PC-3 (cell line): Measurements from ENCODE around the gene ENPP7. TPM values are rescaled to one million over a fixed set of nuclear protein-coding genes. Genes with fewer than 3 reads are reported as not detected.
"Not testable (repeated sequence)": the region's sequence is repeated elsewhere in the genome, so short reads cannot be mapped to it uniquely, and the experiment has no call there.

ENCODE experiments used
- ATAC-seq: fragments of 200-7000 bp; cut with Tn5 transposase; 2 replicates; pipeline ENCODE4 v1.9.1; 2020; ENCODE audit warnings: mild to moderate bottlenecking, moderate library complexity
- BruUV-seq: library from RNA; stranded (reverse); fragments of 400-500 nt; replicated peaks from 2 replicates; lab custom pipeline; 2021; lab: Mats Ljungman, UMichigan
- CTCF ChIA-PET: fragments of 300-600 bp; sonication (Branson Sonifier 250); formaldehyde crosslinking; loops from one replicate; lab custom pipeline; 2022; ENCODE audit warnings: antibody characterized with exemption; lab: Charles Lee
- POLR2A ChIA-PET: fragments of 300-600 bp; sonication (Branson Sonifier 250); formaldehyde crosslinking; loops from one replicate; lab custom pipeline; 2022; ENCODE audit warnings: antibody characterized with exemption; ENCODE audit not compliant: unreplicated experiment; lab: Charles Lee
- DNase-seq: peaks from one replicate; pipeline ENCODE4 v3.0.0-alpha.2; 2015
- H2AFZ ChIP-seq: fragments of 300-600 bp; sonication (generic); 2 replicates; pipeline ENCODE4 v1.6.0; 2016; ENCODE audit warnings: antibody characterized with exemption, low read length
- H3F3A ChIP-seq: fragments of 300-600 bp; sonication (generic); one replicate; pipeline ENCODE4 v1.6.0; 2017; ENCODE audit warnings: antibody characterized with exemption, low read length, control low read depth, mild to moderate bottlenecking; ENCODE audit not compliant: unreplicated experiment
- H3K27ac ChIP-seq: fragments of 300-600 bp; sonication (generic); 2 replicates; pipeline ENCODE4 v1.5.1; 2016; ENCODE audit warnings: mild to moderate bottlenecking, low read length
- H3K27me3 ChIP-seq: fragments of 300-600 bp; sonication (generic); 2 replicates; pipeline ENCODE4 v1.6.1; 2016; ENCODE audit warnings: low read length, mixed read lengths
- H3K36me3 ChIP-seq: fragments of 300-600 bp; sonication (generic); 2 replicates; pipeline ENCODE4 v1.6.1; 2016; ENCODE audit warnings: low read depth, mixed run types, low read length, mixed read lengths
- H3K4me1 ChIP-seq: fragments of 300-600 bp; sonication (generic); 2 replicates; pipeline ENCODE4 v1.5.1; 2016; ENCODE audit warnings: low read length; ENCODE audit not compliant: insufficient read depth
- H3K4me2 ChIP-seq: fragments of 300-600 bp; sonication (generic); 2 replicates; pipeline ENCODE4 v1.6.0; 2016; ENCODE audit warnings: low read length
- H3K4me3 ChIP-seq: fragments of 300-600 bp; sonication (generic); 2 replicates; pipeline ENCODE4 v1.5.1; 2016; ENCODE audit warnings: mild to moderate bottlenecking, low read length, mixed read lengths
- H3K79me2 ChIP-seq: fragments of 300-600 bp; sonication (generic); 2 replicates; pipeline ENCODE4 v1.6.1; 2017; ENCODE audit warnings: low read length, mixed read lengths
- H3K9ac ChIP-seq: fragments of 300-600 bp; sonication (generic); 2 replicates; pipeline ENCODE4 v1.6.0; 2016; ENCODE audit warnings: mild to moderate bottlenecking, low read length
- H3K9me2 ChIP-seq: fragments of 300-600 bp; sonication (generic); replicated peaks from 2 replicates; pipeline ENCODE4 v1.6.1; 2016; ENCODE audit warnings: mixed run types, low read length, mixed read lengths
- H3K9me3 ChIP-seq: fragments of 300-600 bp; sonication (generic); 2 replicates; pipeline ENCODE4 v1.6.1; 2016; ENCODE audit warnings: low read length, mixed read lengths
- H4K20me1 ChIP-seq: fragments of 300-600 bp; sonication (generic); 2 replicates; pipeline ENCODE4 v1.6.1; 2016; ENCODE audit warnings: low read length, mixed read lengths
- CTCF ChIP-seq: fragments of 300-600 bp; sonication (generic); conservative IDR thresholded peaks from 2 replicates; pipeline ENCODE4 v1.5.1; 2017; ENCODE audit warnings: antibody characterized with exemption, low read depth, mild to moderate bottlenecking, low read length
- EZH2 ChIP-seq: fragments of 300-600 bp; sonication (generic); IDR thresholded peaks from one replicate; pipeline ENCODE4 v1.6.1; 2017; ENCODE audit warnings: antibody characterized with exemption, mild to moderate bottlenecking, low read length; ENCODE audit not compliant: unreplicated experiment
- EZH2phosphoT487 ChIP-seq: fragments of 300-600 bp; sonication (generic); IDR thresholded peaks from 2 replicates; pipeline ENCODE4 v1.6.1; 2018; ENCODE audit warnings: mild to moderate bottlenecking, antibody characterized with exemption, low read length, borderline replicate concordance
- intact Hi-C: fragments of 100-400 bp; cut with micrococcal nuclease; formaldehyde crosslinking; loops from 2 replicates; pipeline ENCODE4 v1.9.0; 2023
- total RNA-seq: library from RNA; depleted of rRNA; stranded (reverse); fragments of >200 nt; gene quantifications from 2 replicates; pipeline ENCODE4 v1.2.3, GENCODE V29; 2014

ENPP7 gene
- total RNA-seq, 1 experiment from 2014 or later, result not detected

DNA sequence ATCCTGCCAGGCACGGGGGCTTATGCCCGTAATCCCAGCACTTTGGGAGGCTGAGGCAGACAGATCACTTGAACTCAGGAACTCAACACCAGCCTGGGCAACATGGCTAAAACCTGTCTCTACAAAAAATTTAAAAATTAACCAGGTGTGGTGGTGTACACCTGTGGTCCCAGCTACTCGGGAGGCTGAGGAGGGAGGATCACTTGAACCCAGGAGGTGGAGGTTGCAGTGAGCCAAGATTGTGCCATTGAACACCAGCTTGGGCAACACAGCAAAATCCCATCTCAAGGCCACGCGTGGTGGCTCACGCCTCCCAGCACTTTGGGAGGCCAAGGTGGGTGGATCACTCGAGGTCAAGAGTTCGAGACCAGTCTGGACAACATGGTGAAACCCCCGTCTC lies 24.2 kb downstream of the ENPP7 start:
- H3K4me3 ChIP-seq, CTCF ChIA-PET, H3K4me2 ChIP-seq, H3K27ac ChIP-seq, H3K36me3 ChIP-seq, ATAC-seq, H2AFZ ChIP-seq, H3K9me3 ChIP-seq, H3K79me2 ChIP-seq, H4K20me1 ChIP-seq, H3K9me2 ChIP-seq, H3F3A ChIP-seq, BruUV-seq, H3K27me3 ChIP-seq, DNase-seq, POLR2A ChIA-PET, H3K9ac ChIP-seq: not testable (repeated sequence)
- intact Hi-C loops, result loop anchor here (5.0 kb wide), 1 partner anchor 237 kb away; no protein-coding TSS in a partner anchor
- H3K4me1 ChIP-seq, result peaks cover 20% of the 10 kb centered on the region

DNA sequence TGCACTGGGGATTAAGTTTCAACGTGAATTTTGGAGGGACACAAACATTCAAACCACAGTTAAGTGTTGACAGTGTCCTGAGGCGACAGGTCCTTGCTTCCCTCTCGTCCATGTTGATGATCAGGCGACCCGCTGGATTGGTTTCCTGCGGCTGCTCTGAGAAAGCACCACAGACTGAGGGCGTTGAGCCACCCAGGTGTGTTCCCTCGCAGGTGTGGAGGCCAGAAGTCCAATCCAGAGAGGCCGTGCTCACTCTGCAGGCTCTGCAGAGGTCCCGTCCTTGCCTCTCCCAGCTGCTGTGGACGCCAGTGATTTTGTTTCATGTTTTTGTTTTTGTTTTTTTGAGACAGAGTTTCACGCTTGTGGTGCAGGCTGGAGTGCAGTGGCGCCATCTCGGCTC lies 24.8 kb downstream of the ENPP7 start:
- POLR2A ChIA-PET, result no interaction called here
- TF ChIP-seq EZH2 (no peak), CTCF (no peak), EZH2phosphoT487 (no peak)
- H4K20me1 ChIP-seq, result no peaks in the 10 kb centered on the region
- ATAC-seq, result no peak
- no peak for DNase-seq
- H3K9me2 ChIP-seq, result no peaks in the 10 kb centered on the region
- no peak overlapping the region for H3K4me3 ChIP-seq
- no peak overlapping the region for H2AFZ ChIP-seq
- intact Hi-C loops, result no loop called here
- no peak overlapping the region for H3K27ac ChIP-seq
- H3K27me3 ChIP-seq, result no peaks in the 10 kb centered on the region
- H3F3A ChIP-seq, result no peaks in the 10 kb centered on the region
- H3K4me2 ChIP-seq, result no peak overlapping the region
- no TSS peak for BruUV-seq
- no peaks in the 10 kb centered on the region for H3K9me3 ChIP-seq
- CTCF ChIA-PET, result no interaction called here
- H3K9ac ChIP-seq, result no peak overlapping the region
- H3K4me1 ChIP-seq, result peaks cover 15% of the 10 kb centered on the region
- H3K79me2 ChIP-seq, result no peaks in the 10 kb centered on the region
- no peaks in the 10 kb centered on the region for H3K36me3 ChIP-seq

GRCh38 chr17:79757140-79757745 lies 26.5 kb downstream of the ENPP7 start:
- DNase-seq, result no peak
- no peaks in the 10 kb centered on the region for H4K20me1 ChIP-seq
- no peak overlapping the region for H3K4me2 ChIP-seq
- no peaks in the 10 kb centered on the region for H3K9me2 ChIP-seq
- intact Hi-C loops, result no loop called here
- no peaks in the 10 kb centered on the region for H3F3A ChIP-seq
- no peak overlapping the region for H3K27ac ChIP-seq
- POLR2A ChIA-PET, result no interaction called here
- no peaks in the 10 kb centered on the region for H3K79me2 ChIP-seq
- no peaks in the 10 kb centered on the region for H3K27me3 ChIP-seq
- TF ChIP-seq EZH2 (no peak), EZH2phosphoT487 (no peak), CTCF (no peak)
- H3K4me1 ChIP-seq, result peaks cover under 1% of the 10 kb centered on the region; the same call in 1 of the 2 replicates
- H3K9me3 ChIP-seq, result no peaks in the 10 kb centered on the region
- no peaks in the 10 kb centered on the region for H3K36me3 ChIP-seq
- CTCF ChIA-PET, result no interaction called here
- H2AFZ ChIP-seq, result no peak overlapping the region
- no peak overlapping the region for H3K4me3 ChIP-seq
- BruUV-seq, result no TSS peak
- no peak for ATAC-seq
- no peak overlapping the region for H3K9ac ChIP-seq
